ENCODE measurements around the gene STX18. TPM values are rescaled to one million over a fixed set of nuclear protein-coding genes. Genes with fewer than 3 reads are reported as not detected.

Gene STX18
- total RNA-seq, 4 donors from 2014 or later, result 19.2 to 27.4 (median 20.7) TPM

- ATAC-seq (no peak), DNase-seq (no peak)
- H3K36me3 ChIP-seq, result peaks cover 0 to 38% of the 10 kb centered on the region in 2 donors
- no peaks in the 10 kb centered on the region for H3K9me3 ChIP-seq
- H3K27ac ChIP-seq, result no peak overlapping the region
- H3K27me3 ChIP-seq, result no peaks in the 10 kb centered on the region
- in situ Hi-C loops (cut with MboI; ENCODE audit: low sequenced_read_pairs in 4 of 4) (no loop called here), intact Hi-C loops (cut with DNase I; ENCODE audit: low total_unique reads) (no loop called here)
- no peaks in the 10 kb centered on the region for H3K4me1 ChIP-seq
- TF ChIP-seq POLR2A (IDR thresholded peaks at IDR 0.05), result no peak
- no peak overlapping the region for H3K4me3 ChIP-seq
Measured at GRCh38 chr4:4461850-4462249, 80.0 kb downstream of the STX18 start.

GRCh38 chr4:4461178-4461577 lies 80.7 kb downstream of the STX18 start:
- H3K4me1 ChIP-seq, result no peaks in the 10 kb centered on the region
- in situ Hi-C loops (cut with MboI; ENCODE audit: low sequenced_read_pairs in 4 of 4) (no loop called here), intact Hi-C loops (cut with DNase I; ENCODE audit: low total_unique reads) (no loop called here)
- TF ChIP-seq POLR2A (IDR thresholded peaks at IDR 0.05) (no peak), CTCF (IDR thresholded peaks at IDR 0.05 in 4 of 5, conservative IDR thresholded peaks at IDR 0.05 in 1 of 5) (no peak)
- H3K9me3 ChIP-seq, result no peaks in the 10 kb centered on the region
- ATAC-seq (no peak), DNase-seq (no peak)
- H3K4me3 ChIP-seq, result no peak overlapping the region
- no peak overlapping the region for H3K27ac ChIP-seq
- H3K36me3 ChIP-seq, result peaks cover 0 to 41% of the 10 kb centered on the region in 2 donors
- H3K27me3 ChIP-seq, result no peaks in the 10 kb centered on the region

- intact Hi-C loops (cut with DNase I; ENCODE audit: low total_unique reads), result no loop called here
- H3K4me1 ChIP-seq, result no peaks in the 10 kb centered on the region
- ATAC-seq (no peak), DNase-seq (no peak)
- H3K36me3 ChIP-seq, result peaks cover 0 to 41% of the 10 kb centered on the region in 2 donors
- no peak overlapping the region for H3K27ac ChIP-seq
- no peaks in the 10 kb centered on the region for H3K9me3 ChIP-seq
- no peak for TF ChIP-seq CTCF (IDR thresholded peaks at IDR 0.05 in 4 of 5, conservative IDR thresholded peaks at IDR 0.05 in 1 of 5)
- H3K27me3 ChIP-seq, result no peaks in the 10 kb centered on the region
- in situ Hi-C loops (cut with MboI; ENCODE audit: low sequenced_read_pairs in 4 of 4), result no loop called here
- no peak overlapping the region for H3K4me3 ChIP-seq
Measured at GRCh38 chr4:4460759-4461158, 81.1 kb downstream of the STX18 start.

- intact Hi-C loops (cut with DNase I; ENCODE audit: low total_unique reads), result no loop called here
- DNase-seq (no peak), ATAC-seq (no peak)
- Histone ChIP-seq H3K27ac (no peak overlapping the region), H3K4me3 (no peak overlapping the region), H3K9me3 (no peaks in the 10 kb centered on the region), H3K36me3 (peaks cover 0 to 51% of the 10 kb centered on the region in 2 donors), H3K27me3 (no peaks in the 10 kb centered on the region), H3K4me1 (no peaks in the 10 kb centered on the region)
- in situ Hi-C loops (cut with MboI; ENCODE audit: low sequenced_read_pairs in 4 of 4), result no loop called here
- TF ChIP-seq POLR2A (IDR thresholded peaks at IDR 0.05), result no peak
- TF ChIP-seq CTCF (IDR thresholded peaks at IDR 0.05 in 4 of 5, conservative IDR thresholded peaks at IDR 0.05 in 1 of 5), result no peak
Measured at GRCh38 chr4:4459181-4459580, 82.7 kb downstream of the STX18 start.

GRCh38 chr4:4457803-4458553 lies 83.9 kb downstream of the STX18 start:
- intact Hi-C loops (cut with DNase I; ENCODE audit: low total_unique reads) (no loop called here), in situ Hi-C loops (cut with MboI; ENCODE audit: low sequenced_read_pairs in 4 of 4) (no loop called here)
- TF ChIP-seq CTCF (IDR thresholded peaks at IDR 0.05 in 4 of 5, conservative IDR thresholded peaks at IDR 0.05 in 1 of 5) (no peak), POLR2A (IDR thresholded peaks at IDR 0.05) (no peak)
- H3K36me3 ChIP-seq, result peaks cover 0 to 63% of the 10 kb centered on the region in 2 donors
- no peaks in the 10 kb centered on the region for H3K27me3 ChIP-seq
- ATAC-seq, result no peak
- no peak overlapping the region for H3K27ac ChIP-seq
- H3K9me3 ChIP-seq, result no peaks in the 10 kb centered on the region
- no peak for DNase-seq
- H3K4me3 ChIP-seq, result no peak overlapping the region
- H3K4me1 ChIP-seq, result no peaks in the 10 kb centered on the region
